B cell (primary cell): ENCODE results near the gene BRD1.

Source experiments
- EZH2 ChIP-seq: IDR thresholded peaks from 2 replicates; pipeline ENCODE4 v1.6.1; 2012; ENCODE audit warnings: borderline replicate concordance, low read depth, mild to moderate bottlenecking, moderate library complexity, low read length; ENCODE audit not compliant: insufficient read depth, poor library complexity, severe bottlenecking
- TF ChIP-seq, protein P1 (sequence below): fragments of 200-600 bp; IDR thresholded peaks from one replicate; pipeline ENCODE4 v1.8.0; 2022; ENCODE audit warnings: antibody characterized with exemption, mild to moderate bottlenecking

DNA sequence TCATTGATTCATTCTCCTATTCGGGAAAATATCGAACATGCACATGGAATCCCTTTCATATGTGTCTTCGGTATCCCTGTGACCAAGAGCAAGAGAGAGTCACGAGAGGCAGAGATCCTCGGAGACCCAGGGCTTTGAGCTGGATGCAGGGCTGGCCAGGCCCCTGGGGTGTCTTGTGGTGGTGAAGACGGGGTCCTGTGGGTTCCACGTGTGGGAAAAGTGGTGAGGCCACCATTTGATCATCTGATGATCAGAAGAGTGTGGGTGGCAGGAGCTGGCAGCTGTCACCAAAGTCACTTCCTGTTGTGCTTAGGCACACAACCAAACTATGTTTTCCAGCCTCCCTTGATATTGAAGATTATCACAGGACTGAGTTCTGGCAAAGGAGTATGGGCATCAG, 94.0 kb downstream of the BRD1 start:
- TF ChIP-seq, protein P1, sequence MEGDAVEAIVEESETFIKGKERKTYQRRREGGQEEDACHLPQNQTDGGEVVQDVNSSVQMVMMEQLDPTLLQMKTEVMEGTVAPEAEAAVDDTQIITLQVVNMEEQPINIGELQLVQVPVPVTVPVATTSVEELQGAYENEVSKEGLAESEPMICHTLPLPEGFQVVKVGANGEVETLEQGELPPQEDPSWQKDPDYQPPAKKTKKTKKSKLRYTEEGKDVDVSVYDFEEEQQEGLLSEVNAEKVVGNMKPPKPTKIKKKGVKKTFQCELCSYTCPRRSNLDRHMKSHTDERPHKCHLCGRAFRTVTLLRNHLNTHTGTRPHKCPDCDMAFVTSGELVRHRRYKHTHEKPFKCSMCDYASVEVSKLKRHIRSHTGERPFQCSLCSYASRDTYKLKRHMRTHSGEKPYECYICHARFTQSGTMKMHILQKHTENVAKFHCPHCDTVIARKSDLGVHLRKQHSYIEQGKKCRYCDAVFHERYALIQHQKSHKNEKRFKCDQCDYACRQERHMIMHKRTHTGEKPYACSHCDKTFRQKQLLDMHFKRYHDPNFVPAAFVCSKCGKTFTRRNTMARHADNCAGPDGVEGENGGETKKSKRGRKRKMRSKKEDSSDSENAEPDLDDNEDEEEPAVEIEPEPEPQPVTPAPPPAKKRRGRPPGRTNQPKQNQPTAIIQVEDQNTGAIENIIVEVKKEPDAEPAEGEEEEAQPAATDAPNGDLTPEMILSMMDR = no peak
- no peak for TF ChIP-seq EZH2
